WTC11 (cell line): ENCODE measurements around the gene MAP1B.

Source experiments
- ATF3 ChIP-seq: sonication (generic); formaldehyde crosslinking; conservative IDR thresholded peaks from 2 replicates; pipeline ENCODE4 v1.8.1; 2022; ENCODE audit warnings: mild to moderate bottlenecking, missing genetic modification reagents
- E2F1 ChIP-seq: sonication (generic); formaldehyde crosslinking; IDR thresholded peaks from 2 replicates; pipeline ENCODE4 v1.8.0; 2022; ENCODE audit warnings: mild to moderate bottlenecking, missing genetic modification reagents
- TF ChIP-seq, protein P1 (sequence below): fragments of 200-600 bp; IDR thresholded peaks from 2 replicates; pipeline ENCODE4 v1.8.0; 2022; ENCODE audit warnings: antibody characterized with exemption

DNA sequence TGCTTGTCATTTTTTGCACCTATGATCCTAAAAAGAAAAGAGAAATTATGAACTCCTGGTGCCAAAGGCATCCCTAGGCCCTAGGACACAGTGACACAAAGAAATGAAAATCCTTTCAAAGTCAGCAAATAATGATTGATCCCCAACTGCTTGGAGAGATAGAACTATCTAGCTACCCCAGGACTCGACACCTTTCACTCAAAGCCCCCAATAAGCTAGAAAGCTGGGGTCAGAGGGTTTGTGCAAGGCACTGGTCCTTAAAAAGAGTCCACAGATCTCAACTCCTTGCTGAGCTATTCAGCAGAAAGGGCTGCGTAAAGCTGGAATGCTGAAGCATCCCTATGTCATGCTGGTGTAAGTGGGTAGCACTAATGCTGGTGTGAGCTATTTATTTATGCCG, 31.8 kb upstream of the MAP1B start:
- TF ChIP-seq E2F1 (CRISPR knock-in tag) (no peak), ATF3 (no peak)
- TF ChIP-seq, protein P1, sequence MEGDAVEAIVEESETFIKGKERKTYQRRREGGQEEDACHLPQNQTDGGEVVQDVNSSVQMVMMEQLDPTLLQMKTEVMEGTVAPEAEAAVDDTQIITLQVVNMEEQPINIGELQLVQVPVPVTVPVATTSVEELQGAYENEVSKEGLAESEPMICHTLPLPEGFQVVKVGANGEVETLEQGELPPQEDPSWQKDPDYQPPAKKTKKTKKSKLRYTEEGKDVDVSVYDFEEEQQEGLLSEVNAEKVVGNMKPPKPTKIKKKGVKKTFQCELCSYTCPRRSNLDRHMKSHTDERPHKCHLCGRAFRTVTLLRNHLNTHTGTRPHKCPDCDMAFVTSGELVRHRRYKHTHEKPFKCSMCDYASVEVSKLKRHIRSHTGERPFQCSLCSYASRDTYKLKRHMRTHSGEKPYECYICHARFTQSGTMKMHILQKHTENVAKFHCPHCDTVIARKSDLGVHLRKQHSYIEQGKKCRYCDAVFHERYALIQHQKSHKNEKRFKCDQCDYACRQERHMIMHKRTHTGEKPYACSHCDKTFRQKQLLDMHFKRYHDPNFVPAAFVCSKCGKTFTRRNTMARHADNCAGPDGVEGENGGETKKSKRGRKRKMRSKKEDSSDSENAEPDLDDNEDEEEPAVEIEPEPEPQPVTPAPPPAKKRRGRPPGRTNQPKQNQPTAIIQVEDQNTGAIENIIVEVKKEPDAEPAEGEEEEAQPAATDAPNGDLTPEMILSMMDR: no peak
